Smooth muscle cell (in vitro differentiated cells): ENCODE results near the gene LCN10. TPM values are rescaled to one million over a fixed set of nuclear protein-coding genes. Genes with fewer than 3 reads are reported as not detected.

Experiments
- DNase-seq: peaks from one replicate; lab custom pipeline; 2025; ENCODE audit not compliant: unreplicated experiment; lab: John Stamatoyannopoulos, UW
- H2AFZ ChIP-seq: fragments of 200-600 bp; sonication (generic); 2 replicates; pipeline ENCODE4 v1.6.0; 2016; ENCODE audit warnings: antibody characterized with exemption, low read depth, mild to moderate bottlenecking
- H3F3A ChIP-seq: fragments of 200-600 bp; sonication (generic); 2 replicates; pipeline ENCODE4 v1.6.0; 2017; ENCODE audit warnings: antibody characterized with exemption, low read depth
- H3K27ac ChIP-seq: fragments of 200-600 bp; sonication (generic); 2 replicates; pipeline ENCODE4 v1.5.1; 2016; ENCODE audit warnings: low read depth, mild to moderate bottlenecking
- H3K27me3 ChIP-seq: fragments of 200-600 bp; sonication (generic); 2 replicates; pipeline ENCODE4 v1.6.1; 2016; ENCODE audit warnings: low read depth, mild to moderate bottlenecking
- H3K36me3 ChIP-seq: fragments of 200-600 bp; sonication (generic); 2 replicates; pipeline ENCODE4 v1.5.1; 2016; ENCODE audit warnings: low read depth
- H3K4me1 ChIP-seq: fragments of 200-600 bp; sonication (generic); 2 replicates; pipeline ENCODE4 v1.5.1; 2016; ENCODE audit warnings: low read depth
- H3K4me2 ChIP-seq: fragments of 200-600 bp; sonication (generic); 2 replicates; pipeline ENCODE4 v1.6.0; 2016; ENCODE audit warnings: mild to moderate bottlenecking
- H3K4me3 ChIP-seq: fragments of 200-600 bp; sonication (generic); 2 replicates; pipeline ENCODE4 v1.5.1; 2016; ENCODE audit warnings: mild to moderate bottlenecking
- H3K79me2 ChIP-seq: fragments of 200-600 bp; sonication (generic); 2 replicates; pipeline ENCODE4 v1.6.0; 2016; ENCODE audit warnings: low read depth, mild to moderate bottlenecking
- H3K9ac ChIP-seq: fragments of 200-600 bp; sonication (generic); 2 replicates; pipeline ENCODE4 v1.6.0; 2016; ENCODE audit warnings: low read depth
- H3K9me3 ChIP-seq: fragments of 200-600 bp; sonication (generic); replicated peaks from 2 replicates; pipeline ENCODE4 v1.5.1; 2016; ENCODE audit warnings: low read depth
- H4K20me1 ChIP-seq: fragments of 200-600 bp; sonication (generic); 2 replicates; pipeline ENCODE4 v1.6.0; 2016; ENCODE audit warnings: low read depth
- CTCF ChIP-seq: fragments of 200-600 bp; sonication (generic); IDR thresholded peaks from 2 replicates; pipeline ENCODE4 v1.5.1; 2017; ENCODE audit warnings: borderline replicate concordance, mild to moderate bottlenecking, antibody characterized with exemption; ENCODE audit not compliant: insufficient read depth, poor library complexity, severe bottlenecking
- WGBS: methylation state at CpG from one replicate; pipeline ENCODE4 v1.1.7; 2016; ENCODE audit warnings: low lambda C conversion rate; 5-methylcytosine and 5-hydroxymethylcytosine counted together
- polyA plus RNA-seq: library from polyadenylated mRNA; unstranded; fragments of >200 nt; fragmentation: Nextera tagmentation; extraction: Ambion mirVana; gene quantifications from 2 replicates; pipeline ENCODE4 v1.2.1, GENCODE V29; 2016
- total RNA-seq: library from RNA; depleted of rRNA; stranded (reverse); fragments of >200 nt; gene quantifications from 2 replicates; pipeline ENCODE4 v1.2.3, GENCODE V29; 2014

The LCN10 gene
- total and polyA plus RNA-seq, 2 experiments from 2014 or later, result not detected

- no peaks in the 10 kb centered on the region for H4K20me1 ChIP-seq
- no peaks in the 10 kb centered on the region for H3K4me1 ChIP-seq
- H3F3A ChIP-seq, result no peaks in the 10 kb centered on the region
- H3K9ac ChIP-seq, result no peak overlapping the region
- no peaks in the 10 kb centered on the region for H3K36me3 ChIP-seq
- no peaks in the 10 kb centered on the region for H3K9me3 ChIP-seq
- H3K4me3 ChIP-seq, result no peak overlapping the region
- no peak for DNase-seq
- no peaks in the 10 kb centered on the region for H3K79me2 ChIP-seq
- H2AFZ ChIP-seq, result no peak overlapping the region
- no peak overlapping the region for H3K27ac ChIP-seq
- 91% methylated on average over 21 of the region's 21 CpGs for WGBS
- no peak for TF ChIP-seq CTCF
- H3K4me2 ChIP-seq, result no peak overlapping the region
- no peaks in the 10 kb centered on the region for H3K27me3 ChIP-seq
Measured at GRCh38 chr9:136748666-136749611, 6.2 kb upstream of the LCN10 start.

GRCh38 chr9:136748201-136748600 is 5.5 kb upstream of the LCN10 start, which contains the start of gene LCN6:
Gene LCN6, minus strand, starts transcription at chr9:136748525. Its CDS starts 42 bp downstream, at chr9:136748483.
- no peak for TF ChIP-seq CTCF
- no peaks in the 10 kb centered on the region for H3K79me2 ChIP-seq
- no peaks in the 10 kb centered on the region for H3K9me3 ChIP-seq
- no peak within 1 kb of the TSS for H2AFZ ChIP-seq
- no peaks in the 10 kb centered on the region for H3K4me1 ChIP-seq
- H3K36me3 ChIP-seq, result no peaks in the 10 kb centered on the region
- DNase-seq, result no peak
- no peak within 1 kb of the TSS for H3K4me3 ChIP-seq
- no peak within 1 kb of the TSS for H3K27ac ChIP-seq
- no peaks in the 10 kb centered on the region for H3K27me3 ChIP-seq
- H3K4me2 ChIP-seq, result no peak within 1 kb of the TSS
- no peak within 1 kb of the TSS for H3K9ac ChIP-seq
- H4K20me1 ChIP-seq, result no peaks in the 10 kb centered on the region
- no peaks in the 10 kb centered on the region for H3F3A ChIP-seq
- 79% methylated on average over 8 of the region's 8 CpGs for WGBS

GRCh38 chr9:136747161-136748060 is 4.7 kb upstream of the LCN10 start:
- no peak for TF ChIP-seq CTCF
- H3F3A ChIP-seq, result no peaks in the 10 kb centered on the region
- WGBS, result 91% methylated on average over 21 of the region's 22 CpGs
- no peaks in the 10 kb centered on the region for H3K9me3 ChIP-seq
- H3K4me3 ChIP-seq, result no peak overlapping the region
- no peaks in the 10 kb centered on the region for H3K36me3 ChIP-seq
- H4K20me1 ChIP-seq, result no peaks in the 10 kb centered on the region
- H3K79me2 ChIP-seq, result no peaks in the 10 kb centered on the region
- H3K9ac ChIP-seq, result no peak overlapping the region
- no peak overlapping the region for H3K27ac ChIP-seq
- H3K4me1 ChIP-seq, result no peaks in the 10 kb centered on the region
- no peak overlapping the region for H2AFZ ChIP-seq
- H3K27me3 ChIP-seq, result no peaks in the 10 kb centered on the region
- no peak for DNase-seq
- no peak overlapping the region for H3K4me2 ChIP-seq
